HUES6 (cell line): Measurements from ENCODE around the gene NPTN.

Source experiments
- H3K27ac ChIP-seq: 2 replicates; pipeline ENCODE4 v1.7.0; 2013; ENCODE audit warnings: low read depth, mild to moderate bottlenecking, low read length, inconsistent platforms
- H3K27me3 ChIP-seq: 2 replicates; pipeline ENCODE4 v1.6.1; 2013; ENCODE audit warnings: low read length; ENCODE audit not compliant: control insufficient read depth, insufficient read depth
- H3K36me3 ChIP-seq: 2 replicates; pipeline ENCODE4 v1.6.1; 2013; ENCODE audit warnings: low read length; ENCODE audit not compliant: control insufficient read depth, insufficient read depth
- H3K4me1 ChIP-seq: 2 replicates; pipeline ENCODE4 v1.6.1; 2013; ENCODE audit warnings: low read length; ENCODE audit not compliant: control insufficient read depth, insufficient read depth
- H3K4me3 ChIP-seq: 2 replicates; pipeline ENCODE4 v1.5.1; 2013; ENCODE audit warnings: low read depth, low read length
- H3K9ac ChIP-seq: one replicate; pipeline ENCODE4 v1.6.1; 2013; ENCODE audit warnings: mild to moderate bottlenecking, low read length
- H3K9me3 ChIP-seq: 2 replicates; pipeline ENCODE4 v1.6.1; 2013; ENCODE audit warnings: low read depth, low read length; ENCODE audit not compliant: control insufficient read depth, insufficient read depth

NPTN gene

DNA sequence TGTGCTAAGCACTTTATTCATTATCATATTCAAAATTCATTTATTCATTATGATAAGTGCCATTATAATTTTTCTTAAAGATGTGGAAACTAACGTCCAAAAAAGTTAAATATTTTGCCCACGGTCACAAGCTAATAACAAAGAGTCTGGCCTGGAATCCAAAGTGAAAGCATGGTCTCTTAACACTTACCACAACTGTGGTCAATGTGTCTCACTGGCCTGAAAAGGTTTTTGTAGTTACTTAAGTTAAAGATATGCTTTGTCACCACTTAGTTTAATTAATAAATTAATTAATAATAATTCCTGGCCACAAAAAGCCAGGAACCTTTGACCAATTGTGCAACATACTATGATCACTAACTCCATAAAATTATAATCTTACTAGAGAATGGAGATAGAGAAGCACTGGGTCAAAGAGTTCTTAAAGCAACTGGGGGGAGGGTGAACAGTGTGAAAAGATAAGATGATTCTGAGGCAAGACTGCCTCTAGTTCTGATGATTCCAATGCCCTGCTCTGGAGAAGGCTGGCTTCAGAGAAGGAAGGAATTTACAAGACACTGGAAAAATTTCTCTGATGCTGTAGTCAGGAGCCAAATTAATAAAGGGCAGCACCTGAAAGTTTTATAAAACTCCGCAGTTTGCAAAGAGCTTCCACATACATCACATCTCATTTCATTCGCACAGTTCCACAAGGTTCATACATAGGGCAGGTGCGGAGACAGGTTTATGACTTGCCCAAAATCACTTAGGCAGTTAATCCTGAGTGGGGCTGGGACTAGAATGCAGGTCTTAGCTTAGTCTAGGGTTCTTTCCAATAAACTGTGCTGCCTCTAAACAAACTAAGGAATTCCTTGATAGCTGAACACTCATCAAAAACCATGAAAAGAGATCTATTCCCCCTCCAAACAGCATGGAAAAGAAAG is 32.5 kb downstream of the NPTN start:
- Histone ChIP-seq H3K9me3 (no peaks in the 10 kb centered on the region), H3K9ac (no peak overlapping the region), H3K27ac (no peak overlapping the region), H3K4me3 (no peak overlapping the region), H3K4me1 (peaks cover 62% of the 10 kb centered on the region), H3K36me3 (peaks cover 3% of the 10 kb centered on the region; the same call in 1 of the 2 replicates), H3K27me3 (no peaks in the 10 kb centered on the region)

- Histone ChIP-seq H3K4me3 (no peak overlapping the region), H3K4me1 (peaks cover 62% of the 10 kb centered on the region), H3K9ac (no peak overlapping the region), H3K27me3 (no peaks in the 10 kb centered on the region), H3K27ac (no peak overlapping the region), H3K36me3 (peaks cover 3% of the 10 kb centered on the region; the same call in 1 of the 2 replicates), H3K9me3 (no peaks in the 10 kb centered on the region)
These were observed 33.3 kb downstream of the NPTN start for GRCh38 chr15:73599934-73600333.

GRCh38 chr15:73598530-73599160 is 34.5 kb downstream of the NPTN start:
- Histone ChIP-seq H3K27me3 (no peaks in the 10 kb centered on the region), H3K36me3 (peaks cover 3% of the 10 kb centered on the region; the same call in 1 of the 2 replicates), H3K4me1 (peaks cover 62% of the 10 kb centered on the region), H3K9me3 (no peaks in the 10 kb centered on the region), H3K4me3 (no peak overlapping the region), H3K9ac (no peak overlapping the region), H3K27ac (no peak overlapping the region)

- H3K4me3 ChIP-seq = no peak overlapping the region
- peaks cover 3% of the 10 kb centered on the region; the same call in 1 of the 2 replicates for H3K36me3 ChIP-seq
- H3K9me3 ChIP-seq = no peaks in the 10 kb centered on the region
- H3K4me1 ChIP-seq = peaks cover 49% of the 10 kb centered on the region
- H3K27me3 ChIP-seq = no peaks in the 10 kb centered on the region
- no peak overlapping the region for H3K27ac ChIP-seq
- H3K9ac ChIP-seq = no peak overlapping the region
These were observed 36.1 kb downstream of the NPTN start for GRCh38 chr15:73597036-73597638.

- H3K4me3 ChIP-seq = no peak overlapping the region
- peaks cover 11% of the 10 kb centered on the region; the same call in 1 of the 2 replicates for H3K36me3 ChIP-seq
- no peaks in the 10 kb centered on the region for H3K9me3 ChIP-seq
- no peaks in the 10 kb centered on the region for H3K27me3 ChIP-seq
- no peak overlapping the region for H3K9ac ChIP-seq
- no peak overlapping the region for H3K27ac ChIP-seq
- peaks cover 40% of the 10 kb centered on the region for H3K4me1 ChIP-seq
These were observed 37.0 kb downstream of the NPTN start for GRCh38 chr15:73596174-73596573.

- Histone ChIP-seq H3K27ac (no peak overlapping the region), H3K4me1 (peaks cover 32% of the 10 kb centered on the region), H3K36me3 (peaks cover 26% of the 10 kb centered on the region), H3K27me3 (no peaks in the 10 kb centered on the region), H3K9ac (no peak overlapping the region), H3K4me3 (no peak overlapping the region), H3K9me3 (no peaks in the 10 kb centered on the region)
These were observed 39.1 kb downstream of the NPTN start for GRCh38 chr15:73594109-73594508.

DNA sequence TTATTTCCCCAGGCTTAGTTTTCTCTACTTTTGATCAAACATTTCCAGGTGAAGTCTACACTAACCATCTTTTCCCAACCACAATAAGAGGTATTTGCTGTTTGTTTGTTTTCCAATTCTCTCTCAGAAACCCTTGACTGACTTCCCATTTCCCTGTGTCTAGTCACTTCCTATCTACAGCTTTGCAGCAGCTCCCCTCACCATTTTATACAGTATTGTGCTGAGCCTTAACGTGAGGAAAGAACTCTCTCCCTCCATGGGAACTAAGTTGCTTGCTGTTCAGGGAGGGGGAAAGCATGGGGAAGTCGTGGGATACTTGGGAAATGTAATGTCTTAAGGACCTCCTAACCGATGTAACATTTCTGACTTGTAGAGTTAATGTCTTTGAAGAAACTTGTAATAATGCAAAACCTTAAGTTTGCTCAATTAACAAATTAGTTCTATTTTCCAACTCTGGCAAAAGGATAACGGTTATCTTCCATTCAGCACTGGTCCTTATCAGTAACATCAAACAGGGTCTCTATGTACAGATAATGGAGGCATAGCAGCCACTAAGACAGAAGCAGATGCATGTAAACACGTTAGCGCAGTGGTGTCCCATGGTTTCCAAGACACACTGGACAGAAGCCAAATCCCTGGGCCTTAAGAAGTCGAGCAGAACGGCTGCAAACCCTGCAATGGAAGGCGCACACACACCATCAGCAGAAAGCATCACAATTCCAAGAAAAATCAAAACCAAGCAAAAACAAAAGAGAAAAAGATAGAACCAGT is 39.7 kb downstream of the NPTN start:
- H3K9ac ChIP-seq = no peak overlapping the region
- peaks cover 28% of the 10 kb centered on the region for H3K4me1 ChIP-seq
- no peaks in the 10 kb centered on the region for H3K27me3 ChIP-seq
- H3K27ac ChIP-seq = no peak overlapping the region
- H3K4me3 ChIP-seq = no peak overlapping the region
- peaks cover 32% of the 10 kb centered on the region for H3K36me3 ChIP-seq
- H3K9me3 ChIP-seq = no peaks in the 10 kb centered on the region

DNA sequence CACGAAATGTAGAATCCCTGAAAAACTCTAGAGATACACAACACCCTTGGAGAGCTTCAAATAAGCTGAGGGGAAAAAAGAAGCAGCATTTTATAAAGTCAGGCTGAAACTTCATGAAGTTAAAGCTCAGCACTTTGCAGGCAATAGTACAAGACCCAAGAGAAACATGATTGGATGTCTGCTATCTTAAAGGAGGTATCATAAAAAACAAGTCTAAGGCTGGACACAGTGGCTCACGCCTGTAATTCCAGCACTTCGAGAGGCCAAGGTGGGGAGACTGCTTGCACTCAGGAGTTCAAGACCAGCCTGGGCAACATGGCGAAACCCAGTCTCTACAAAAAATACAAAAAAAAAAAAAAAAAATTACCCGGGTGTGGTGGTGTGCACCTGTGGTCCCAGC is 42.9 kb downstream of the NPTN start:
- H3K27me3 ChIP-seq = no peaks in the 10 kb centered on the region
- no peak overlapping the region for H3K9ac ChIP-seq
- no peak overlapping the region for H3K27ac ChIP-seq
- H3K36me3 ChIP-seq = peaks cover 58% of the 10 kb centered on the region
- H3K4me1 ChIP-seq = no peaks in the 10 kb centered on the region; the same call in 1 of the 2 replicates
- H3K9me3 ChIP-seq = no peaks in the 10 kb centered on the region
- no peak overlapping the region for H3K4me3 ChIP-seq

DNA sequence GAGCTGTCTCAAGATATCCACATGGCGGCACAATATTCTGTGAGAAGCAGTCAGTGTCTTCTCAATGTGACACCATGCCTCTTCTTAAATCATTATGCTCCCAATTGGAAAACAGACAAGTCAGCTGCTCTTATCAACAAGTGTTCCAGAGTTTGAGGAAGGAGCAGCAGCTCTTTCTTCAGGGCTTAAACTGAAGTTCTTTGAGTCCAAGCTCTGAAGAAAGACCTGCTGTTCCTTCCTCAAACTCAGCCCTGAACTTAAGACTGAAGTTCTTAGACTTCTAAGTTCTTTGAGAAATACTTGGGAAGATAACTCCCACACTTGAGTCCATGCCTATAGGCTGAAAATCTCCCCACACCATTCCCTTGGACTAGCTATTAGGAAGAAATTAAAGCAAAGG is 43.4 kb downstream of the NPTN start:
- Histone ChIP-seq H3K9ac (no peak overlapping the region), H3K36me3 (peaks cover 60% of the 10 kb centered on the region), H3K9me3 (no peaks in the 10 kb centered on the region), H3K27ac (no peak overlapping the region), H3K27me3 (no peaks in the 10 kb centered on the region), H3K4me3 (no peak overlapping the region), H3K4me1 (no peaks in the 10 kb centered on the region; the same call in 1 of the 2 replicates)

DNA sequence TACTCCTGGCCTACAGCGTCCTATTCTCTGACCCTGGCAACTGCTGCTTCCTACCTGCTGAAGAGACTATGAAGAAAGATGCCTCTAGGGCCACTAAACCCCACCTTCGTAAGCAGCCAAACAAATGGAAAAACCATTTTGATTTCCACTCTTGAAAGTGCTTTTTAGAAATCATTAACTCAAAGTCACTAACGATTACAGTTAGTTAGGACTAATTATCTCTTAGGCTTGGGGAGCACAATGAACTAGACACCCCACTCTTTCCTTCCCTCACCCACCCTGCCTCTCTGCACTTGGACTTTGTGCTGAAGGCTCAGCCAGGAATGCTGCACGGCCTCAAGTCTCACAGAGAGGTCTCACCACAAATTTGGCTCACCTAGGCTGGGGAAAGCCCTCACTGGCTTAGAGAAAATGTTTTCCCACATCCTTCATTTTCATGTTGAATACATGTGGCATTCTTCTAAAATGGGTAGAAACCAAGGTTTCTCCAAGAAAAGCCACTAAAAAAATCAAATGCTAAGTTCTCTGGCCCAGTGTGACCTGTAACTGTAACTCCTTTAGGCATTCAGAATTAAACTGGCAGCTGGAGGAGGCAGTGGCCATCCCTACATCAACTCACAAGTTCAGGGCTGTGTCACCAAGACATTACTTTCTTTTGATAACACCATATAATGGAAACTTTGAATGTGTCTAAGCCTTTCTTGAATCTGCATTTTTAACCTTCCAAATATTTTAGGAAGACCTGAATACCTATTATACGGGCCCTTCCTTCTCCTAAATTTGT is 47.1 kb downstream of the NPTN start:
- Histone ChIP-seq H3K9ac (no peak overlapping the region), H3K27ac (no peak overlapping the region), H3K9me3 (no peaks in the 10 kb centered on the region), H3K4me1 (no peaks in the 10 kb centered on the region), H3K27me3 (no peaks in the 10 kb centered on the region), H3K4me3 (no peak overlapping the region), H3K36me3 (peaks cover 83% of the 10 kb centered on the region)
